HG02973 (cell line): Measurements from ENCODE around the gene RNF151.
"Not testable (repeated sequence)": the region's sequence is repeated elsewhere in the genome, so short reads cannot be mapped to it uniquely, and the experiment has no call there.

Experiments
- ATAC-seq: cut with Tn5 transposase; IDR thresholded peaks from one replicate; pipeline ENCODE4 v1.9.1; 2021; ENCODE audit warnings: moderate library complexity; ENCODE audit not compliant: unreplicated experiment

Gene RNF151

GRCh38 chr16:1938910-1939309 lies 27.7 kb upstream of the RNF151 start:
- ATAC-seq: no peak

GRCh38 chr16:1939833-1940232 lies 26.8 kb upstream of the RNF151 start:
- ATAC-seq: not testable (repeated sequence)

- no peak for ATAC-seq
These were observed 26.1 kb upstream of the RNF151 start for GRCh38 chr16:1940273-1941161.

- ATAC-seq: no peak
These were observed 25.3 kb upstream of the RNF151 start for GRCh38 chr16:1941162-1942046.

- ATAC-seq: no peak
These were observed 24.4 kb upstream of the RNF151 start for GRCh38 chr16:1942047-1942809.

GRCh38 chr16:1942810-1943726 lies 23.6 kb upstream of the RNF151 start, which contains the start of gene MSRB1:
MSRB1 (minus strand) TSS chr16:1943199; CDS start chr16:1943156, 43 bp downstream.
- ATAC-seq: peak; percentile 83

GRCh38 chr16:1944612-1945199 lies 21.9 kb upstream of the RNF151 start:
- ATAC-seq: no peak

GRCh38 chr16:1945559-1946391 lies 20.9 kb upstream of the RNF151 start:
- no peak for ATAC-seq

- ATAC-seq: no peak
These were observed 19.9 kb upstream of the RNF151 start for GRCh38 chr16:1946495-1947368.

GRCh38 chr16:1947369-1947670 lies 19.3 kb upstream of the RNF151 start:
- ATAC-seq: no peak

- no peak for ATAC-seq
These were observed 17.1 kb upstream of the RNF151 start for GRCh38 chr16:1949507-1949906.

GRCh38 chr16:1950047-1950446 lies 16.6 kb upstream of the RNF151 start:
- ATAC-seq: no peak

- ATAC-seq: no peak
These were observed 16.1 kb upstream of the RNF151 start for GRCh38 chr16:1950559-1950958.

GRCh38 chr16:1953734-1954133 lies 12.9 kb upstream of the RNF151 start:
- no peak for ATAC-seq

- ATAC-seq: not testable (repeated sequence)
These were observed 9.1 kb upstream of the RNF151 start for GRCh38 chr16:1957434-1958142.

GRCh38 chr16:1958143-1958491 lies 8.5 kb upstream of the RNF151 start:
- ATAC-seq: not testable (repeated sequence)

- no peak for ATAC-seq
These were observed 7.9 kb upstream of the RNF151 start for GRCh38 chr16:1958715-1959268.
